RWPE2 (cell line): ENCODE results near the gene CD200.

Experiments
- ATAC-seq: fragments of 200-7000 bp; cut with Tn5 transposase; 3 replicates; pipeline ENCODE4 v1.9.1; 2021; ENCODE audit warnings: low read depth
- DNase-seq: peaks from one replicate; pipeline ENCODE4 v3.0.0-alpha.2; 2020; ENCODE audit warnings: low spot score
- H3K27ac ChIP-seq: fragments of 450-650 bp; 2 replicates; pipeline ENCODE4 v1.5.1; 2017; ENCODE audit warnings: mild to moderate bottlenecking; ENCODE audit not compliant: poor library complexity, severe bottlenecking
- H3K27me3 ChIP-seq: fragments of 250-450 bp; sonication (Bioruptor Pico); 2 replicates; pipeline ENCODE4 v1.5.1; 2021; ENCODE audit warnings: mild to moderate bottlenecking, moderate library complexity; ENCODE audit not compliant: insufficient read depth, poor library complexity, severe bottlenecking
- H3K36me3 ChIP-seq: fragments of 250-450 bp; sonication (Bioruptor Pico); 2 replicates; pipeline ENCODE4 v1.5.1; 2020; ENCODE audit warnings: low read depth, mild to moderate bottlenecking, moderate library complexity
- H3K4me1 ChIP-seq: fragments of 250-450 bp; sonication (Bioruptor Pico); 2 replicates; pipeline ENCODE4 v1.5.1; 2021; ENCODE audit warnings: mild to moderate bottlenecking, moderate library complexity; ENCODE audit not compliant: insufficient read depth, poor library complexity, severe bottlenecking
- H3K4me3 ChIP-seq: fragments of 250-450 bp; sonication (Bioruptor Pico); 2 replicates; pipeline ENCODE4 v1.5.1; 2021; ENCODE audit warnings: mild to moderate bottlenecking, moderate library complexity; ENCODE audit not compliant: severe bottlenecking
- H3K9me3 ChIP-seq: fragments of 250-450 bp; sonication (Bioruptor Pico); 2 replicates; pipeline ENCODE4 v1.5.1; 2021; ENCODE audit warnings: mild to moderate bottlenecking, moderate library complexity; ENCODE audit not compliant: severe bottlenecking
- CTCF ChIP-seq: fragments of 450-650 bp; IDR thresholded peaks from one replicate; pipeline ENCODE4 v1.5.1; 2017; ENCODE audit warnings: mild to moderate bottlenecking, moderate library complexity; ENCODE audit not compliant: poor library complexity, severe bottlenecking

The CD200 gene, protein sequence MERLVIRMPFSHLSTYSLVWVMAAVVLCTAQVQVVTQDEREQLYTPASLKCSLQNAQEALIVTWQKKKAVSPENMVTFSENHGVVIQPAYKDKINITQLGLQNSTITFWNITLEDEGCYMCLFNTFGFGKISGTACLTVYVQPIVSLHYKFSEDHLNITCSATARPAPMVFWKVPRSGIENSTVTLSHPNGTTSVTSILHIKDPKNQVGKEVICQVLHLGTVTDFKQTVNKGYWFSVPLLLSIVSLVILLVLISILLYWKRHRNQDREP

GRCh38 chr3:112333002-112333380 is at the start of gene CD200:
Gene CD200, plus strand, starts transcription at chr3:112333156. Its CDS starts 57 bp downstream, at chr3:112333213.
- peak; percentile 65 for DNase-seq
- Histone ChIP-seq H3K27ac (no peak within 1 kb of the TSS), H3K36me3 (no peaks in the 10 kb centered on the region), H3K4me3 (peak within 1 kb of the TSS; percentile 31), H3K4me1 (no peaks in the 10 kb centered on the region), H3K27me3 (no peaks in the 10 kb centered on the region), H3K9me3 (no peaks in the 10 kb centered on the region)
- no peak for TF ChIP-seq CTCF
- ATAC-seq, result peak; percentile 92

- no peaks in the 10 kb centered on the region for H3K4me1 ChIP-seq
- no peaks in the 10 kb centered on the region for H3K9me3 ChIP-seq
- ATAC-seq (no peak), DNase-seq (no peak)
- no peak overlapping the region for H3K27ac ChIP-seq
- TF ChIP-seq CTCF, result no peak
- no peak overlapping the region for H3K4me3 ChIP-seq
- H3K36me3 ChIP-seq, result no peaks in the 10 kb centered on the region
- H3K27me3 ChIP-seq, result no peaks in the 10 kb centered on the region
Observed at GRCh38 chr3:112289011-112289410, 43.9 kb upstream of the CD200 start.

- Histone ChIP-seq H3K4me1 (no peaks in the 10 kb centered on the region), H3K9me3 (no peaks in the 10 kb centered on the region), H3K36me3 (no peaks in the 10 kb centered on the region), H3K4me3 (no peak within 1 kb of the TSS), H3K27me3 (no peaks in the 10 kb centered on the region), H3K27ac (no peak within 1 kb of the TSS)
- ATAC-seq, result peak; percentile 86
- DNase-seq, result no peak
- peak; percentile 84 for TF ChIP-seq CTCF
Observed at GRCh38 chr3:112293368-112294321, 39.3 kb upstream of the CD200 start, which contains the start of gene SLC9C1. Gene SLC9C1, minus strand, starts transcription at chr3:112294216. Its CDS starts 7,425 bp downstream, at chr3:112286791.

GRCh38 chr3:112297714-112298113 is 35.2 kb upstream of the CD200 start:
- H3K27ac ChIP-seq, result no peak overlapping the region
- ATAC-seq, result no peak
- H3K36me3 ChIP-seq, result no peaks in the 10 kb centered on the region
- no peak for TF ChIP-seq CTCF
- no peak overlapping the region for H3K4me3 ChIP-seq
- no peaks in the 10 kb centered on the region for H3K9me3 ChIP-seq
- H3K27me3 ChIP-seq, result no peaks in the 10 kb centered on the region
- DNase-seq, result no peak
- no peaks in the 10 kb centered on the region for H3K4me1 ChIP-seq

DNA sequence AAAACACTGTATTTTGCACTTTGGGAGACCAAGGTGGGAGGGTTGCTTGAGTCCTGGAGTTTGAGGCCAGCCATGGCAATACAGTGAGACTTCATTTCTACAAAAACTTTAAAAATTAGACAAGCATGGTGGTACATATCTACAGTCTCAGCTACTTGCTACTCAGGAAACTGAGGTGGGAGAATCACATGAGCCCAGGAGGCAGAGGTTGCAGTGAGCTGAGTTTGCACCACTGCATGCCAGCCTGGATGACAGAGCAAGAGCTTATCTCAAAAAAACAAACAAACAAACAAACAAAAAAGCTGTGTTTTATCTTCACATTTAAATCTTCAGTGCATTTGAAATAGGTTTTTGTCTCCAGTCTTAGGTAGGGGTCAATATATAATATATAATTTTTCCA is 34.2 kb upstream of the CD200 start:
- TF ChIP-seq CTCF, result no peak
- DNase-seq (no peak), ATAC-seq (no peak)
- Histone ChIP-seq H3K27ac (no peak overlapping the region), H3K36me3 (no peaks in the 10 kb centered on the region), H3K9me3 (no peaks in the 10 kb centered on the region), H3K4me3 (no peak overlapping the region), H3K4me1 (no peaks in the 10 kb centered on the region), H3K27me3 (no peaks in the 10 kb centered on the region)
